Muscle of back (tissue), 11 donors: ENCODE results near the gene GIT1. TPM values are rescaled to one million over a fixed set of nuclear protein-coding genes. Genes with fewer than 3 reads are reported as not detected.
A peak's percentile ranks its signal among the peaks of the same experiment; 100 is the strongest.

Experiments
- DNase-seq, 3 donors: peaks; one replicate each; pipeline versions ENCODE4 v3.0.0 to v3.0.0-alpha.2; 2013
- polyA plus RNA-seq, 10 donors: library from polyadenylated mRNA; unstranded; fragments of 120-200 nt; gene quantifications; one replicate each; pipeline ENCODE4 v1.2.1, GENCODE V29; 2013; ENCODE audit not compliant: insufficient read length in 10 of 10

The GIT1 gene
- polyA plus RNA-seq, 10 donors, result 22.8 to 33.0 (median 30.0) TPM

- DNase-seq, result peak in 1 of 3 donors; percentile 72
Measured at GRCh38 chr17:29617125-29617480, 27.7 kb upstream of the GIT1 start.

GRCh38 chr17:29616300-29617048 lies 27.0 kb upstream of the GIT1 start:
- no peak for DNase-seq

DNA sequence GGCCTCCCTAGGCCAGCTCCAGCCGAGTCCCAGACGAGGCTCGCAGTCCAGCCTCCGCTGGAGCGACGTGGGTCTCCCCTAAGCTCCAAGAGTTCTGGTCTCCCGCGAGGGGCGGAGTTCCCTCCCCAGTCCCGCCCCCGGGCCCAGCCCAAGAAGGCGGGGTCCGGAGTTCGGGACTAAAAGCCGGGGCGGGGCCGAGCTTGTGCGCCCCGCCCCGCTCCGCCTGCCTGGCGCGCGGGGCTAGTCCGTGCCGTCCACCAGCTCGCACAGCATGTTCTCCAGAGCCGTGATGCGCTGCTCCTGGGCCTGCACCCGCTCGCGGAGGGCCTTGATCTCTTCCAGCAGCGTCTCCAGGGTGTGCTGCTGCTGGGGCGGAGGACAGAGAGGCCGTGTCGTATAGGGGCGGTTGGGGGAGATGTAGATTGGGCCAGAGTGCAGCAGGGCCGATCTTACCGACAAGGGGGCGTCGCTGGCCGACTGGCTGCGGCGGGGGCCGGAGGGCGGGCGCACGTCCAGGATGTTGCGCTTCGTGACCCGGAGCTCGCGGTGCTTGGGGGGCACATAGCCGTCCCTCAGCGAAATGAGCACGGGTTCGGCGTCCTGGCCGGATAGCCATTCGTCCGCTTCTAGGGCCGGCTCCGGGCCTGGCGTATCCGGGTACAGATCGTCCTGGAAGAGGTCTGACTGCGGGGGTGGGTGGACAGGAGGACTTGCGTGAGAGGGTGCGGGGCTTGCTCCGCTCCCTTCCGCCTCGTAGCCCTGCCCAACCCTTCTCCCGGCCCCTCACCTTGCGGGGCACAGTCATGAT lies 26.2 kb upstream of the GIT1 start:
- DNase-seq, result peak; percentile 85 to 95 (median 92)

DNA sequence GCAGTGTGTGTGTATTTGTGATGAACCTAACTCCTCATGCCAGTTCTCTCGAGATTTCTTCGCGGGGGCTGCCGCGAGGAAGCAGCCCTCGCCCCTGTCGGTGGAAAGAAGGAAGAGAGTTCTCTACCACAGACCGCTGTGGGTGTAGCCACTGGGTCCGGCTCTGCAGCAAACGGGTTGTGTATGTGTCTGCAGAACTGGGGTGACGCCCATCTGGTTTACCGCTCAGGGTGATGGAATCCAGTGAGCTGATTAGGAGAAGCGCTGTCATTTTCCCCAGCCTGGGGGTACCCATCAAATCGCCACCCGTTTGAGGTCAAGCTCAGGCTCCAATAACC lies 25.6 kb upstream of the GIT1 start:
- DNase-seq, result no peak

GRCh38 chr17:29614349-29615047 lies 25.1 kb upstream of the GIT1 start:
- peak in 1 of 3 donors; percentile 21 for DNase-seq

DNA sequence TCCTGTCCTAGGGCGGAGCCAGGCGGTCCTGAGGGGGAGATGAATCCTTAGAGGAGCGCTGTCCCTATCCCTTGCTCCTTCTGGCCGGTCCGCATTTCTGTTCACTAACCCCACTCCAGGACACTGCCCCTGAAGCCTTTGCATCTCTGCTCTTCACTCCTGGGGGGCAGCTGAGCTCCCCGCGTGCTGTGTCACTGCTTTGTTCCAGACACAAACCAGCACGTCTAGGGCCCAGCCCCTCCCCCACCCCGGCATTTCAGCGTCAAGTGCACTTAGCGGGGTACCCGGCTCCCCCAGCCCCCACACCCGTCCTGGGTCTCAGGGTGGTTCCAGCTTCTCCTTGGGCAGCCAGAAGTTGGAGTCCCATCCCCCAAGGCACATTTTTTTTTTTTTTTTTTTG lies 24.4 kb upstream of the GIT1 start:
- no peak for DNase-seq

GRCh38 chr17:29613352-29613837 lies 23.9 kb upstream of the GIT1 start:
- peak; percentile 87 to 97 (median 95) for DNase-seq

DNA sequence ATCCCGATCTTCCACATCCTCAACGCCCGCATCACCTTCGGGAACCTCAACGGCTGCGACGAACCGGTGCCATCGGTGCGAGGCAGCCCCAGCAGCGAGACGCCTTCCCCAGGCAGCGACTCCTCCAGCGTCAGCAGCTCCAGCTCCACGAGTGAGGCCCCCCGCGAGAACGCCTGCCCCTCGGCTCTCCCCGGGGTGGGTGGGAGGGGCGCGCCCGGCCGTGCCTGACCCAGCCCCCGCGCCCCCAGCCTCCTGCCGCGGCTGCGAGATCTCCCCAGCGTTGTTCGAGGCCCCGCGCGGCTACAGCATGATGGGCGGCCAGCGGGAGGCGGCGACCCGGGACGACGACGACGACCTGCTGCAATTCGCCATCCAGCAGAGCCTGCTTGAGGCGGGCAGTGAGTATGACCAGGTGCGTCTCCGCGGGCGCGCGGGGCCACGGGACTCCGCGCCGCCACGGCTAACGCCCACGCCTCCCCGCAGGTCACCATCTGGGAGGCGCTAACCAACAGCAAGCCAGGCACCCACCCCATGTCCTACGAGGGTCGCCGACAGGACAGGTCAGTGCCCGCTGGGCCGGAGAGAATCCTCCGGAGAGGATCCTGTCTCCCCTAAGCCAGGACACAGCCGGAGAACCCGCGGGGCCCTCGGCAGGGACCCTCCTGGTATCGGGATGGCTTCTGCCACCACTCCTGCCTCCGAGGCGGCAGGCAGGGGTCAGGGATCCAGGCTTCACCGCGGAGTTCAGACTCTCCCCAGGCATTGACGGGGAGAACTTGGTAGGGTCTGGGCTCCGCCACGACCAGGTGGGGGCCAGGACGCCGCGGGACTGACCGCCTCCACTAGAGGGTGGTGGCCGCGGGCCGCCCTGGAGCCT lies 23.2 kb upstream of the GIT1 start:
- DNase-seq, result no peak

DNA sequence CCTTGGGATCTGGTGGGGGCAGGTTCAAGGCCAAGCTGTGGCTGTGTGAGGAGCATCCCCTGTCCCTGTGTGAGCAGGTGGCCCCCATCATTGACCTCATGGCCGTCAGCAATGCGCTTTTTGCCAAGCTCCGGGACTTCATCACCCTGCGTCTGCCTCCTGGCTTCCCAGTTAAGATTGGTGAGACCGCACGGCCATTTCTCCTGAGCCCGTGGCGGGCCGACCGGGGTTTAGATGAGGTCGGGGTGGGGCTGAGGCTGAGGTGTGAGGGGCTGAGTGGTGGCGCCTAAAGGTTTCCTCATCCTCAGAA lies 22.6 kb upstream of the GIT1 start:
- no peak for DNase-seq

DNA sequence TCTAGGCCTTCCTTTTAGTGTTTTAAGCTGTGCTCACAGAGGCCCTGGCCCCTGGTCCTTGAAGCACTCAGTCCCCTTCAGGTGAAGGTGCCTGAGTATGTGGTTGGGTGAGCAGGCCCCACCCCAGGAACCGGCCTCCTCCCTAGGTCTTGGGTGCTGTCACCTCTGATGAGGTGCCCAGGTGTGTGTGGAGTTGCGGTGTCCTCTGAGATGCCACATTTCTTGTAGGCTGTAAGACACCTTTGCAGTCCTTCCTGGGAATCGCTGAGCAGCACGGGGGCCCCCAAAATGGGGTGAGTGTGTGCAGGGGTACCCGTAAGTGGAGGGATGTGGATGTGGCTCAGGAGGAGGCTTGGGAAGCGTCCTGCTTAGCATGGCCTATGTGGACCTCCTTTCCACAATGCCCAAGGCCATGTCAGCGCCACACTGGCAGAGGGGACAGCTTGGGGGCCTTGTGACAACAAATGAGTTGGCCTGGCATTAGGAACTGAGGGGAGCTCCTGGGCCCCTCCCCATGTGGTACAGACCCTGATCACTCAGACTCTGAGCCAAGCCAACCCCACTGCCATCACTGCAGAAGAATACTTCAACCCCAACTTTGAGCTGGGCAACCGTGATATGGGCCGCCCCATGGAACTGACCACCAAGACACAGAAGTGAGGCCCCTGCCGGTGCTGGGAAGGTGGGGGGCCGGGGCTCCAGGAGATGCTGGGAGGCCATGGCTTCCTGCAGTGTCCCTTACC lies 22.1 kb upstream of the GIT1 start:
- peak in 1 of 3 donors; percentile 11 for DNase-seq

GRCh38 chr17:29610395-29610794 lies 20.9 kb upstream of the GIT1 start:
- DNase-seq, result no peak

DNA sequence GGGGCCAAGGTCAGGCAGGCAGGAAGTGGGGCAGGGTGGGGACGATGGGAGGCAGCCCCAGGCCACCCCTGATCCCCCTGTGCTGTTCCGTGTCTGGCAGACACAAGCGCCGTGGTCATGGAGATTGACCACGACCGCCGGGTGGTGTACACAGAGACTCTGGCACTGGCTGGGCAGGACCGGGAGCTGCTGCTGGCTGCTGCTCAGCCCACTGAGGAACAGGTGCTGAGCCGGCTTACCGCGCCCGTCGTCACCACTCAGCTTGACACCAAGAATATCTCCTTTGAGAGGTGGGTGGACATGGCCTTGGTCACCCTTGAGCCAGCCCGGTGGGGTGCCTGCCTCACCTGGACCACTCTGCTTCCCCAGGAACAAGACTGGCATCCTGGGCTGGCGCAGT lies 19.5 kb upstream of the GIT1 start:
- DNase-seq, result no peak

DNA sequence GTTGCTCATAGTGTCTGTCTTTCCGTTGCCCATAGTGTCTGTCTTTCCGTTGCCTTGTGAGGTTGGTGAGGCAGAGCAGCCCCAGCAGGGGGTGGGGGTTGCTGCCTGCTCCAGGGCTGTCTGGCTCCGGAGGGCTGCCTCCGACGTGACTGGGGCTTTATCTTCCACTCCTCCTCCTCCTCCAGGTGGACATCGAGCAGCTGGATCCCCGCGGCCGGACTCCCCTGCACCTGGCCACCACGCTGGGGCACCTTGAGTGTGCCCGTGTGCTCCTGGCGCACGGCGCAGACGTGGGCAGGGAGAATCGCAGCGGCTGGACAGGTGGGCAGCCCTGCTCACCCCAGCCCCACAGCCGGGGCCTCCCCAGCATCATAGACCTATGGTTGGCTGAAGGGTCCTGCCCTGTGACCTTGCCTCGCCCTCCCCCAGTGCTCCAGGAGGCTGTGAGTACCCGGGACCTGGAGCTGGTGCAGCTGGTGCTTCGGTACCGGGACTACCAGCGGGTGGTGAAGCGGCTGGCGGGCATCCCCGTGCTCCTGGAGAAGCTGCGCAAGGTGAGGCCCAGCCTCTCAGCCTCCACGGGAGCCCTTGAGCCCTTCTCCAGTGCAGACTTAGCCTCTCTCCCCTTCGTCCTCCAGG lies 18.2 kb upstream of the GIT1 start:
- DNase-seq, result no peak

DNA sequence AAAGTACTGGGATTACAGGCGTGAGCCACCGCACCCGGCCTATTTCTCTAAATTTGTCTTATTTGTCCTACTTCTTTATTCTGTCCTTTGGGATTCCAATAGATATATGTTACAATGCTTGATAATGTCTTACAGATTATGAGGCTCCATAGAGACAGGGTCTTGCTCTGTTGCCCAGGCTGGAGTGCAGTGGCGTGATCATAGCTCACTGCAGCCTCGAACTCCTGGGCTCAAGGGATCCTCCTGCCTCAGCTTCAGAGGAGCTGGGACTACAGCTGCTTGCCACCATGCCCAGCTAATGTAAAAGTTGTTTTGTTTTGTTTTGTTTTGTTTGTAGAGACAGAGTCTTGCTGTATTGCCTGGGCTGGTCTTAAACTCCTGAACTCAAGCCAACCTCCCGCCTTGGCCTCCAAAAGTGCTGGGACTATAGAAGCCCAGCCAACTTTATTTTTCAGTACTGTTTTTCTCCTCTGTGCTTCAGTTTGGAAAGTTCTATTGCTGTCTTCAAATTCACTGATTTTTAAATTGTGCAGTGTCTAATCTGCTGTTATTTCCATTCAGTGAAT lies 13.7 kb upstream of the GIT1 start:
- peak in 2 of 3 donors; percentile 80 to 87 for DNase-seq

DNA sequence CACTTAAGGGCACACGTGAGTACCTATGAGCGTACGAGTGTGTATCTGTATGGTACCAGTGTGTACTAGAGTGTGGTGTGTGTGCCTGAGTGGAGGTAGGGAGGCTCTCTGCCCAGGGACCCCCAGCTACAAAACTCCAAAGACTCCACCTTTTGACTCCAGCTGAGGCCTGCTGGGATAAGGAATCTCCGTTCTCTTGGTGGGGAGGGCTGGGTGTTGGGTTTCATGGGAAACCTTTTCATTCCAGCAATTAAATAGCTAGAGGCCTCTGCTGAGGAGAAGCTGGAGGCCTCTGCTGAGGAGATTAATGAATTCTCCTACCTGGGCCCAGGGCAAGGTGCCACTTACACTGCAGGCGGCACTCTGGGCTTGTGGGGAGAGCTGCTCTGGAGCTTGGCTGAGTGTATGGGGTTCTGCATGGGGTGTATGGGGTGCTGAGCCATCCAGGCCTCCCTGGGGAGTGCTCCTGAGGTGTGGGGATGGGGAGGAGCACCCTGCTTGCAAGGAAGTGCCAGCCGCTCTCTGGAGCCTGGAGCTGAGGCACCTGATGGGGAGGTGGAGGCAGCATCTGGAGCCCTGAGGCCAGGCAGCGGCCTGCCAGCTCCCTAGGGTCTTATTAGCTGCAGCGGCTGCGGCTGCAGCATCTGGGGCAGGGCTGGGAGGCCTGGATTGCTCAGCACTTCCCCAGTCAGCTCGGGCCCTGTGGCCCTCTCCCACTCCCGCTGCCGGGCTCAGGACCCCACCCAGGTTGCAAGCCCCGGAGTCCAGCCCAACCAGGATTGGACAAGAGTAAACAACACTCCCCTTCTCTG lies 8.1 kb upstream of the GIT1 start:
- DNase-seq, result no peak

GRCh38 chr17:29596811-29597210 lies 7.4 kb upstream of the GIT1 start:
- no peak for DNase-seq

- DNase-seq, result no peak
Measured at GRCh38 chr17:29595943-29596774, 6.7 kb upstream of the GIT1 start.
